H1 (cell line): ENCODE measurements around the gene TGFB1. TPM values are rescaled to one million over a fixed set of nuclear protein-coding genes. Genes with fewer than 3 reads are reported as not detected.

Source experiments
- CTCF ChIA-PET: fragments of 300-600 bp; sonication (Branson Sonifier 250); formaldehyde crosslinking; loops from one replicate; lab custom pipeline; 2021; ENCODE audit not compliant: partially characterized antibody; lab: Charles Lee
- POLR2A ChIA-PET: fragments of 300-600 bp; sonication (Branson Sonifier 250); formaldehyde crosslinking; loops from one replicate; lab custom pipeline; 2021; ENCODE audit warnings: inconsistent platforms; ENCODE audit not compliant: partially characterized antibody; lab: Charles Lee
- DNase-seq, 2 experiments: peaks; one replicate each; pipeline versions ENCODE4 v3.0.0 to v3.0.0-alpha.2; 2010 to 2022; ENCODE audit warnings: low spot score in 2 of 2, low read depth in 1 of 2, mixed read lengths in 1 of 2
- FAIRE-seq: peaks from 2 replicates; lab custom pipeline; 2011; peaks lifted over from hg19 to GRCh38; lab: Jason Lieb, UNC
- H2AFZ ChIP-seq: 2 replicates; pipeline ENCODE4 v1.8.1; 2012; ENCODE audit warnings: low read length, inconsistent platforms
- H2AK5ac ChIP-seq: 2 replicates; pipeline ENCODE4 v1.6.1; 2013; ENCODE audit warnings: low read depth, low read length
- H2BK120ac ChIP-seq: replicated peaks from 2 replicates; pipeline ENCODE3; 2013; ENCODE audit warnings: low read depth, low read length, inconsistent platforms
- H2BK12ac ChIP-seq: 2 replicates; pipeline ENCODE4 v1.6.1; 2013; ENCODE audit warnings: low read depth, low read length
- H2BK15ac ChIP-seq: 2 replicates; pipeline ENCODE4 v1.6.1; 2013; ENCODE audit warnings: low read length
- H2BK20ac ChIP-seq: 2 replicates; pipeline ENCODE4 v1.6.1; 2013; ENCODE audit warnings: low read length
- H2BK5ac ChIP-seq: 2 replicates; pipeline ENCODE4 v1.6.1; 2013; ENCODE audit warnings: low read depth, low read length
- H3K14ac ChIP-seq: 2 replicates; pipeline ENCODE4 v1.6.1; 2013; ENCODE audit warnings: inconsistent platforms; ENCODE audit not compliant: insufficient read length
- H3K18ac ChIP-seq: 2 replicates; pipeline ENCODE4 v1.6.1; 2013; ENCODE audit warnings: low read length; ENCODE audit errors: extremely low read depth
- H3K23ac ChIP-seq: 2 replicates; pipeline ENCODE4 v1.6.1; 2013; ENCODE audit warnings: inconsistent platforms; ENCODE audit not compliant: insufficient read length
- H3K23me2 ChIP-seq: 2 replicates; pipeline ENCODE4 v1.6.1; 2013; ENCODE audit warnings: low read depth, low read length
- H3K27ac ChIP-seq: 2 replicates; pipeline ENCODE4 v1.6.1; 2011; ENCODE audit warnings: low read depth, low read length, inconsistent platforms
- H3K27me3 ChIP-seq, 4 experiments: replicated peaks in 1 of 4; 1 replicate in 1 of 4; 2 replicates in 3 of 4; pipeline versions ENCODE4 v1.6.1 to v1.8.1; 2011 to 2013; ENCODE audit warnings: low read length in 3 of 4, mild to moderate bottlenecking in 3 of 4, inconsistent platforms in 2 of 4, mixed read lengths in 2 of 4, moderate library complexity in 1 of 4; ENCODE audit not compliant: control insufficient read depth in 3 of 4, insufficient read depth in 3 of 4; ENCODE audit errors: extremely low read depth in 1 of 4
- H3K36me3 ChIP-seq, 4 experiments: 2 replicates each; pipeline versions ENCODE4 v1.6.1 to v1.8.1; 2011 to 2013; ENCODE audit warnings: mild to moderate bottlenecking in 4 of 4, low read length in 3 of 4, moderate library complexity in 2 of 4, control low read depth in 1 of 4, inconsistent platforms in 1 of 4; ENCODE audit not compliant: insufficient read depth in 4 of 4, control insufficient read depth in 2 of 4
- H3K4ac ChIP-seq: replicated peaks from 2 replicates; pipeline ENCODE3; 2013; ENCODE audit warnings: low read length, low read depth, mixed read lengths, inconsistent platforms; ENCODE audit not compliant: insufficient read length
- H3K4me1 ChIP-seq, 4 experiments: replicated peaks in 1 of 4; 1 replicate in 1 of 4; 2 replicates in 3 of 4; pipeline versions ENCODE4 v1.6.1 to v1.8.1; 2011 to 2013; ENCODE audit warnings: low read length in 3 of 4, inconsistent platforms in 2 of 4, mixed read lengths in 1 of 4; ENCODE audit not compliant: insufficient read depth in 4 of 4, control insufficient read depth in 3 of 4
- H3K4me2 ChIP-seq, 2 experiments: 2 replicates each; pipeline versions ENCODE4 v1.6.1 to v1.8.1; 2011 to 2013; ENCODE audit warnings: low read depth in 2 of 2, low read length in 2 of 2, control low read depth in 1 of 2, inconsistent platforms in 1 of 2, mild to moderate bottlenecking in 1 of 2; ENCODE audit not compliant: insufficient read depth in 1 of 2
- H3K4me3 ChIP-seq, 4 experiments: fragments of 200-600, 300-600 bp in 1 of 4; sonication (generic), shearing (Covaris generic), sonication (Bioruptor Twin) in 1 of 4; 2 replicates each; pipeline versions ENCODE4 v1.5.1 to v1.8.1; 2011 to 2016; ENCODE audit warnings: low read length in 4 of 4, low read depth in 3 of 4, control low read depth in 2 of 4, inconsistent platforms in 2 of 4, mild to moderate bottlenecking in 2 of 4, mixed read lengths in 1 of 4, moderate library complexity in 1 of 4; ENCODE audit not compliant: insufficient read depth in 2 of 4; ENCODE audit errors: extremely low read depth in 1 of 4
- H3K56ac ChIP-seq: replicated peaks from 2 replicates; pipeline ENCODE3; 2013; ENCODE audit warnings: low read depth, mild to moderate bottlenecking, mixed read lengths, low read length, inconsistent platforms; ENCODE audit not compliant: insufficient read length
- H3K79me1 ChIP-seq: 2 replicates; pipeline ENCODE4 v1.6.1; 2013; ENCODE audit warnings: low read depth, low read length, control low read depth
- H3K79me2 ChIP-seq, 2 experiments: 2 replicates each; pipeline versions ENCODE4 v1.6.1 to v1.8.1; 2012 to 2013; ENCODE audit warnings: low read length in 2 of 2, mild to moderate bottlenecking in 2 of 2, inconsistent platforms in 1 of 2; ENCODE audit not compliant: insufficient read depth in 2 of 2, control insufficient read depth in 1 of 2
- H3K9ac ChIP-seq, 4 experiments: replicated peaks in 1 of 4; 1 replicate in 1 of 4; 2 replicates in 3 of 4; pipeline versions ENCODE4 v1.6.1 to v1.8.1; 2011 to 2013; ENCODE audit warnings: low read depth in 3 of 4, low read length in 3 of 4, control low read depth in 2 of 4, mild to moderate bottlenecking in 2 of 4, moderate library complexity in 2 of 4, inconsistent platforms in 1 of 4; ENCODE audit errors: extremely low read depth in 1 of 4
- H3K9me3 ChIP-seq, 2 experiments: 2 replicates each; pipeline versions ENCODE4 v1.6.1 to v1.8.1; 2012 to 2013; ENCODE audit warnings: mild to moderate bottlenecking in 2 of 2, moderate library complexity in 2 of 2, control low read depth in 1 of 2, inconsistent platforms in 1 of 2, low read depth in 1 of 2, low read length in 1 of 2, mixed read lengths in 1 of 2; ENCODE audit not compliant: insufficient read depth in 2 of 2
- H4K20me1 ChIP-seq, 2 experiments: replicated peaks in 1 of 2; 2 replicates each; pipeline versions ENCODE3 to v1.8.1; 2011 to 2013; ENCODE audit warnings: inconsistent platforms in 2 of 2, low read length in 2 of 2, mild to moderate bottlenecking in 1 of 2; ENCODE audit not compliant: insufficient read depth in 2 of 2, control insufficient read depth in 1 of 2
- H4K5ac ChIP-seq: 2 replicates; pipeline ENCODE4 v1.6.1; 2013; ENCODE audit warnings: low read length, low read depth, mixed read lengths, inconsistent platforms; ENCODE audit not compliant: insufficient read length
- H4K8ac ChIP-seq: 2 replicates; pipeline ENCODE4 v1.8.0; 2013; ENCODE audit warnings: mild to moderate bottlenecking, moderate library complexity, low read length, inconsistent platforms; ENCODE audit not compliant: insufficient read depth; ENCODE audit errors: extremely low read depth
- H4K91ac ChIP-seq: replicated peaks from 2 replicates; pipeline ENCODE3; 2013; ENCODE audit warnings: low read length, mixed read lengths, inconsistent platforms; ENCODE audit not compliant: insufficient read length
- CBX8 ChIP-seq: fragments of 300-800, 300-1000 bp; sonication (generic); IDR thresholded peaks from 2 replicates; pipeline ENCODE4 v1.7.1; 2016; ENCODE audit warnings: low read depth, low read length, borderline replicate concordance
- CREB1 ChIP-seq: IDR thresholded peaks from 2 replicates; pipeline ENCODE4 v1.6.1; 2012; ENCODE audit warnings: inconsistent platforms
- FOSL1 ChIP-seq: IDR thresholded peaks from 2 replicates; pipeline ENCODE4 v1.6.1; 2011; ENCODE audit warnings: mild to moderate bottlenecking, low read depth, low read length, moderate library complexity; ENCODE audit not compliant: insufficient read depth
- JUND ChIP-seq: IDR thresholded peaks from 2 replicates; pipeline ENCODE4 v1.6.1; 2011; ENCODE audit warnings: mild to moderate bottlenecking, improper control_type of control experiment, low read length
- KDM5A ChIP-seq: fragments of 200-600 bp; IDR thresholded peaks from 2 replicates; pipeline ENCODE4 v1.7.1; 2012; ENCODE audit warnings: mild to moderate bottlenecking, low read length, inconsistent platforms, mixed read lengths
- MAFK ChIP-seq: IDR thresholded peaks from 2 replicates; pipeline ENCODE4 v1.6.1; 2012; ENCODE audit warnings: low read depth, mild to moderate bottlenecking, improper control_type of control experiment, low read length
- PHF8 ChIP-seq: fragments of 200-600 bp; sonication (generic); conservative IDR thresholded peaks from 2 replicates; pipeline ENCODE4 v1.7.1; 2012; ENCODE audit warnings: low read depth, mild to moderate bottlenecking, inconsistent platforms, low read length, moderate library complexity
- RAD21 ChIP-seq, 2 experiments: IDR thresholded peaks in 1 of 2; conservative IDR thresholded peaks in 1 of 2; 2 replicates each; pipeline ENCODE4 v1.6.1; 2011; ENCODE audit warnings: low read depth in 2 of 2, low read length in 2 of 2, improper control_type of control experiment in 1 of 2, inconsistent platforms in 1 of 2, mild to moderate bottlenecking in 1 of 2, moderate library complexity in 1 of 2
- SIX5 ChIP-seq: IDR thresholded peaks from 2 replicates; pipeline ENCODE4 v1.6.1; 2011; ENCODE audit warnings: mild to moderate bottlenecking, low read depth, low read length
- TCF12 ChIP-seq: IDR thresholded peaks from 2 replicates; pipeline ENCODE4 v1.6.1; 2011; ENCODE audit warnings: low read depth, mild to moderate bottlenecking, low read length
- WGBS, 2 experiments: shearing (Covaris generic) in 1 of 2; methylation state at CpG; one replicate each; pipeline versions ENCODE4 v1.1.6 to v1.1.7; 2013 to 2015; ENCODE audit warnings: low lambda C conversion rate in 2 of 2, mixed read lengths in 2 of 2, inconsistent platforms in 1 of 2, low coverage in 1 of 2, missing lambda C conversion rate in 1 of 2; ENCODE audit not compliant: insufficient replicate concordance in 2 of 2, insufficient coverage in 1 of 2, insufficient read length in 1 of 2; ENCODE audit errors: extremely low coverage in 1 of 2, missing lambda C conversion rate in 1 of 2; 5-methylcytosine and 5-hydroxymethylcytosine counted together
- polyA plus RNA-seq, 7 experiments: library from polyadenylated mRNA; depleted of rRNA in 3 of 7; stranded (reverse) in 5 of 7; unstranded in 2 of 7; fragments of >200 nt in 5 of 7; fragments of 200-250 nt in 2 of 7; gene quantifications; 1 replicate in 5 of 7; 2 replicates in 1 of 7; 4 replicates in 1 of 7; pipeline versions ENCODE4 v1.2.1 to v1.2.3, GENCODE V29; 2011 to 2013; ENCODE audit warnings: missing spikeins in 2 of 7, mixed read lengths in 2 of 7
- total RNA-seq: library from RNA; stranded (reverse); fragmentation: NEBNext Ultra II Directional; extraction: Animal tissue kit (Norgen Biotek cat#: 25700); gene quantifications from 2 replicates; pipeline ENCODE4 v1.2.1, GENCODE V29; 2021
- TF ChIP-seq, protein P1 (sequence below): IDR thresholded peaks from 2 replicates; pipeline ENCODE4 v1.6.1; 2012; ENCODE audit warnings: inconsistent platforms
- TF ChIP-seq, protein P2 (sequence below): IDR thresholded peaks from 2 replicates; pipeline ENCODE4 v1.6.1; 2012; ENCODE audit warnings: low read length, inconsistent platforms

TGFB1 gene
- total and polyA plus RNA-seq, 2 of the 8 experiments (the other 6 are each of a cell fraction or from before 2014, with no cell fraction given) = 1.7 to 10.6 TPM

DNA sequence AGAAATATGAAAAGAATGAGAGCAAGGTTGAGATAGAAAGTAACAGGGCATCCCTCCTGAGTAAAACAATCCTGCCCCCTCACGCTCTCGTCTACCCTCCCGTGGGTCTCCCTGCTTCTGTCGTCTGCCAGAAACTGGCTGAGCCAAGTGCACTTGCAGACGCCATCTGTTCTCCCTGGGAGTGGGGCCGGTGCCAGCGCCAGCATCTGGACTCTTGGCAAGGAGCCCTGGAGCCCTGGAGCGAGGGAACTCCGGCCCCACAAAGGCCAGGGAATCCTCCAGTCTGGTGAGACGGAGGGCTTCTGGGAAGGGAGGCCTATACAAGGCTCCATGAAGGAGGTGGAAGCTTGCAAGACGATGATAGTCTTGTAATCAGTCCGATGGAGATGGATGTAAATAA, 20.3 kb upstream of the TGFB1 start:
- Histone ChIP-seq H4K20me1 (no peaks in the 10 kb centered on the region), H4K5ac (no peak overlapping the region), H3K4me2 (no peak overlapping the region), H3K9me3 (no peaks in the 10 kb centered on the region), H3K4me1 (peaks cover 0 to 5% (median 4%) of the 10 kb centered on the region in 4 experiments; a peak in 5 of 7 replicates), H3K79me2 (no peaks in the 10 kb centered on the region), H4K8ac (peak overlapping the region; percentile 28), H4K91ac (no peak overlapping the region), H2BK20ac (no peak overlapping the region), H2AK5ac (no peak overlapping the region), H3K27ac (no peak overlapping the region), H3K4me3 (no peak overlapping the region), H3K27me3 (peaks cover 0 to 9% (median 2%) of the 10 kb centered on the region in 4 experiments; a peak in 4 of 7 replicates), H2AFZ (no peak overlapping the region), H2BK15ac (no peak overlapping the region), H3K14ac (no peak overlapping the region), H3K23ac (no peak overlapping the region), H2BK120ac (no peak overlapping the region), H2BK12ac (no peak overlapping the region), H3K4ac (no peak overlapping the region), H3K9ac (no peak overlapping the region), H3K79me1 (no peaks in the 10 kb centered on the region), H3K23me2 (peaks cover 12% of the 10 kb centered on the region), H3K56ac (no peak overlapping the region), H3K18ac (no peak overlapping the region), H2BK5ac (no peak overlapping the region), H3K36me3 (no peaks in the 10 kb centered on the region)
- ChIA-PET POLR2A (interaction anchor here (1.5 to 2.2 kb wide), 2 partner anchors 8 to 10 kb away, joined by 3 to 8 read pairs; partner anchors contain the start of gene B9D2), CTCF (interaction anchor here (1.8 kb wide), 1 partner anchor 10 kb away, joined by 4 read pairs; the partner anchor contains the start of gene B9D2)
- no peak for FAIRE-seq
- 92% methylated on average over 12 of the region's 12 CpGs; no CpG with 5 or more reads in 1 of the 2 experiments for WGBS, 2 experiments
- no peak for DNase-seq
- TF ChIP-seq SIX5 (no peak), FOSL1 (no peak), KDM5A (no peak), PHF8 (no peak), TCF12 (no peak), MAFK (no peak), CREB1 (no peak), CBX8 (no peak), JUND (no peak), RAD21 (IDR thresholded peaks at IDR 0.05 in 1 of 2, conservative IDR thresholded peaks at IDR 0.05 in 1 of 2; ENCODE audit: low read depth in 2 of 2, low read length in 2 of 2) (no peak)
- TF ChIP-seq, protein P1, sequence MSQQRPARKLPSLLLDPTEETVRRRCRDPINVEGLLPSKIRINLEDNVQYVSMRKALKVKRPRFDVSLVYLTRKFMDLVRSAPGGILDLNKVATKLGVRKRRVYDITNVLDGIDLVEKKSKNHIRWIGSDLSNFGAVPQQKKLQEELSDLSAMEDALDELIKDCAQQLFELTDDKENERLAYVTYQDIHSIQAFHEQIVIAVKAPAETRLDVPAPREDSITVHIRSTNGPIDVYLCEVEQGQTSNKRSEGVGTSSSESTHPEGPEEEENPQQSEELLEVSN = no peak
- TF ChIP-seq, protein P2, sequence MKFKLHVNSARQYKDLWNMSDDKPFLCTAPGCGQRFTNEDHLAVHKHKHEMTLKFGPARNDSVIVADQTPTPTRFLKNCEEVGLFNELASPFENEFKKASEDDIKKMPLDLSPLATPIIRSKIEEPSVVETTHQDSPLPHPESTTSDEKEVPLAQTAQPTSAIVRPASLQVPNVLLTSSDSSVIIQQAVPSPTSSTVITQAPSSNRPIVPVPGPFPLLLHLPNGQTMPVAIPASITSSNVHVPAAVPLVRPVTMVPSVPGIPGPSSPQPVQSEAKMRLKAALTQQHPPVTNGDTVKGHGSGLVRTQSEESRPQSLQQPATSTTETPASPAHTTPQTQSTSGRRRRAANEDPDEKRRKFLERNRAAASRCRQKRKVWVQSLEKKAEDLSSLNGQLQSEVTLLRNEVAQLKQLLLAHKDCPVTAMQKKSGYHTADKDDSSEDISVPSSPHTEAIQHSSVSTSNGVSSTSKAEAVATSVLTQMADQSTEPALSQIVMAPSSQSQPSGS = no peak
